Measurements from ENCODE around the gene CYP8B1.

CYP8B1 gene

GRCh38 chr3:42875325-42876151, at the start of gene CYP8B1:
Gene CYP8B1 (minus strand): TSS chr3:42875879. CDS start chr3:42875816, 63 bp downstream.
- intact Hi-C loops (cut with DNase I) = no loop called here
- no peak for DNase-seq

DNA sequence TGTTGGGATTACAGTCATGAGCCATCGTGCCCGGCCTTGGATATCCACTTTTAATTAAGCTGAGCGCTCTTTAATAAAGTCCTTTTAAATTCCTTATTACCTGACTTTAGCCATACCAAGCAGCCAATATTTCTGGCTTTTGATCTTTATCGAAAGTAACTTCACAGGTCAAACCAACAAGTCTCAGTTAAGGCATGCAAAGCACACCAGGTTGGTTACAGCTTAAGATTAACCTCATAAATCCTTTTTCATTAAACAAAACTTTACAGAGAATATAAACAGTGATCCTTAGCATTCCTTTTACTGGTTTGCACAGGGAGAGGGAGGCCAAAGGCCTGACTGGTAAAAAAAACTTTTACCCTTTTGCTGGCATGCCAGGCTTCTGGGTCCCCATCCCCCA, 47.9 kb upstream of the CYP8B1 start:
- intact Hi-C loops (cut with DNase I) = no loop called here
- DNase-seq = no peak

GRCh38 chr3:42914771-42915515, 39.3 kb upstream of the CYP8B1 start:
- DNase-seq = no peak
- intact Hi-C loops (cut with DNase I) = no loop called here

DNA sequence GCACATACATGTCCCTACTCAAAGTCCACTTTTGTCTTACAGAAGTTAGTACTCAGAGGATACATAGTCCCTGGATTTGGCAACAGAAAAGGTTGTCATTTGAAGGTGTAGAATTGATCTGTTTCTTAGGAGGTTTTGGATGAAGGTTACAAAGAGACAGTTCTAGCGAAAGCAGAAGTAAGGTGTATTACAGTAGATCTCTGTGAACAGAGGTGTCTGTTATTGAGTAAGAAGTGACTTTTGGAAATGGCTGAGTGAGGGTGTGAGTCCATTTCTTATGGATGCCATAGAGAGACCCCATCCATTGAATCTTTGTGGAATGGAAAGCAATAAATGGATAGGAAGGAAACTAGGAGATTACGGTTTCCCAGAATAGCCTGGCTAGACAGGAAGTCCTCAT, 35.9 kb upstream of the CYP8B1 start:
- DNase-seq = no peak
- intact Hi-C loops (cut with DNase I) = no loop called here

DNA sequence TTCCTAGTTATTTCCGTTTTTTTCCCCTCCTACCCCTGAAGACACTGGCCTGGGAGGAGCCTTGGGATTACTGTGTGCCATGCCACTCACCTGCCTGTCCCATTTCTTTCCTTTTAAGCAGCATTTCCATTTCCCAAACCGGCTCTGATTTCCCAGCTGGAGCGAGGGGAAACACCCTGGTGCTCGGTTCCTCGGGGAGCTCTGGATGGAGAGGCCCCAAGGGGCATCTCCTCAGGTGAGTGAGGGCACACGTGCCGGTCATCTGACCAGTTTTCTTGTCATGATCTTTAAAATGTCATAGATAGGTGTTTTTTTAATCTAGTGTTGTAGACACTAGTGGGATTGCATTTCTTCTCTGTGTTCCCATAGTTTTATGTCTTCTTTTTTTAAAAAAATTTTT, 33.0 kb upstream of the CYP8B1 start:
- no peak for DNase-seq
- intact Hi-C loops (cut with DNase I) = no loop called here

- intact Hi-C loops (cut with DNase I) = no loop called here
- DNase-seq = no peak
These were observed 31.1 kb upstream of the CYP8B1 start for GRCh38 chr3:42906848-42907183.

DNA sequence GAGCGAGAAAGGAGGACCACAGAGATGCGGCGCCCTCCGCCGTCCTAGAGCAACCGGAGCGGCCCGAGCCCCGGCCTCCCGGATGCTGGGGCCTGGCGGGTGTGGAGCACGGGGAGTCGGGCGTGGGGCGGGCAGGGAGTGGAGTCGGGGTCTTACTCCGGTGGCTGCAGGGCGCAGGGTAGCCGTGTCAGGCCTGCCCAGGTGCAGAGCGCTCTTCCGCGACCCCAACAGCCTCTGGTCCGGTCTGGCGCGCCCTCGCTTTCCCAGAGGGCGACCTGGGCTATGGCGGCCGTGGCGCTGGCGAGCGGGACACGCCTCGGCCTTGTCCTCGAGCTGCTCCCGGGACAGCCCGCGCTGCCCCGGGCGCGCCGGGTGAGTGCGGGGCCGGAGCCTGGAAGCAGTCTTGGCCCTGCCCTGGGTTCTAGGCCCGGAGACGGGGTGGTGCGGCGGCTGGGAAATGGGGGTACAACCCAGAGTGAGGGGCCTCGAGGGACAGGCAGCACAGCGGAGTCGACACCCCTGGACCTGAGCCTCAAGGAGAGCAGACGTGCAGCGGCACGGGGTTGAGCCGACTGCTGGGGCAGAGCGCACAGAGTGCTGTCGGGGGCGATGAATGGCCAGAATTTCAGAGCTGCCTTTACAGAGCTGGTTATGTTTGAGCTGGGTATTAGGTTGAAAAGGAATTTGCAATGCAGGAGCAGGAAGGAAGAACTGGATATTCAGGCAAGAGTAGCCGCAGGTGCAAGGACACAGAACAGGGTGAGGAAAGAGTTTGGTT, 30.6 kb upstream of the CYP8B1 start, which contains the start of gene ZNF662:
ZNF662 (plus strand) TSS at position 73 of the 778 bp plus-strand sequence. CDS start 1,973 bp downstream, outside the sequence.
- intact Hi-C loops (cut with DNase I) = no loop called here
- peak in 41 of 42 donors; percentile 21 to 80 (median 63) for DNase-seq

GRCh38 chr3:42905740-42906069, 30.0 kb upstream of the CYP8B1 start:
- intact Hi-C loops (cut with DNase I) = no loop called here
- DNase-seq = no peak

DNA sequence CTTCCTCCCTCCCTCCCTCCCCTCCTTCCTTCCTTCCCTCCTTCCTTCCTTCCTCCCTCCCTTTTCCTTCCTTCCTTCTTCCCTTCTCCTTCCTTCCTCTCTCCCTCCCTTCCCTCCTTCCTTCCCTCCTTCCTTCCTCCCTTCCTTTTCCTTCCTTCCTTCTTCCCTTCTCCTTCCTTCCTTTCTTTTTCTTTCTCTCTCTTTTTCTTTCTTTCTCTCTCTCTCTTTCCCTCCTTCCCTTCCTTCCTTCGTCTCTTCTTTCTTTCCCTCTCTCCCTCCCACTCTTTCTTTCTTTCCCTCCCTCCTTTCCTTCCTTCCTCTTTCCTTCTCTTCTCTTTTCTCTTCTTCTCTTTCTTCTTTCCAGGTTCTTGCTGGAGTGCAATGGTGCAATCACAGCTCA, 28.4 kb upstream of the CYP8B1 start:
- intact Hi-C loops (cut with DNase I) = no loop called here
- DNase-seq = no peak

DNA sequence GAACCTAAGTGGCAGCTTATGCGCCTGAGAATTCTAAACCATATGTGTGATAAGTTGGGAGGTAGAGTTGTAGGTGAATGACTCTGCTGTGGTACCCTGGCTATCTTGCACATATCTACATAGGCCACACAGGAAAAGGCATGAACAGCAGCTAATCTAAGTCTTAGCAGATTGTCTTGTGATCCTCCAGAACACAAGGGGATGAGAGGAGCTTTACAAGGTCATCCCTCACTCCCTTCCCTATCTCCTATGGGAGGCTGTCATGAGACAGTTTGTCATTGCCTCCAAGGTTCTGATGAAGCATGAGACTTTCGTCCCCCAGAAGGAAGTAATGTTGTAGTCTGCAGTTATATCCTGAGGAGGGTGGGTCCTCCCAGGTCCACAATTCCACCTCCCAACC, 26.6 kb upstream of the CYP8B1 start:
- no peak for DNase-seq
- intact Hi-C loops (cut with DNase I) = no loop called here

DNA sequence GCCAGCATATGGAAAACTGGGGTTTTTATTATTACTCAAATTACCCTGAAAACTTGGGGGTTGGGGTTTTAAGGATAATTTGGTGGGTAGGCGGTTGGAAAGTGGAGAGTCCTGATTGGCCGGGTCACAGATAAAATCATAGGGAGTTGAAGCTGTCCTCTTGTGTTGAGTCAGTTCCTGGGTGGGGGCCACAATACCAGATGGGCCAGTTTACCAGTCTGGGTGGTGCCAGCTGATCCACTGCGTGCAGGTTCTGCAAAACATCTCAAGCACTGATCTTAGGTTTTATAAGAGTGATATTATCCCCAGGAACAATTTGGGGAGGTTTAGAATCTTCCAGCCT, 25.4 kb upstream of the CYP8B1 start:
- intact Hi-C loops (cut with DNase I) = no loop called here
- no peak for DNase-seq

GRCh38 chr3:42900226-42901072, 24.8 kb upstream of the CYP8B1 start:
- intact Hi-C loops (cut with DNase I) = no loop called here
- peak in 20 of 42 donors; percentile 5 to 75 (median 27) for DNase-seq

GRCh38 chr3:42898896-42899675, 23.4 kb upstream of the CYP8B1 start:
- DNase-seq = peak in 3 of 42 donors; percentile 19 to 27 (median 20)
- intact Hi-C loops (cut with DNase I) = no loop called here

DNA sequence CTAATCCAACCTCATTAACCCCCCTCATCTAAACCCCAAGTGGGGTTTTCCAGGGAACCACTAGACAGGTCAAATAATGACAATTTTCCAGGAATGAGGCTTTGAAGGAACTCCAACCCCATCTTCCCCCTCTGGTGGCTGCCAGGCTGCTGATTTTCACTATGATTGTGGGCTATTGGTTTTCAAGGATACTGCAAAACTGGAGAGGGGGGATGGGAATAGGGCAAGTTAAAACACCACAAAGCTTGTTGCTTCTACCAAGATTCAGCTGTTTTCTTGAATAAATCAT, 19.8 kb upstream of the CYP8B1 start:
- no peak for DNase-seq
- intact Hi-C loops (cut with DNase I) = no loop called here

DNA sequence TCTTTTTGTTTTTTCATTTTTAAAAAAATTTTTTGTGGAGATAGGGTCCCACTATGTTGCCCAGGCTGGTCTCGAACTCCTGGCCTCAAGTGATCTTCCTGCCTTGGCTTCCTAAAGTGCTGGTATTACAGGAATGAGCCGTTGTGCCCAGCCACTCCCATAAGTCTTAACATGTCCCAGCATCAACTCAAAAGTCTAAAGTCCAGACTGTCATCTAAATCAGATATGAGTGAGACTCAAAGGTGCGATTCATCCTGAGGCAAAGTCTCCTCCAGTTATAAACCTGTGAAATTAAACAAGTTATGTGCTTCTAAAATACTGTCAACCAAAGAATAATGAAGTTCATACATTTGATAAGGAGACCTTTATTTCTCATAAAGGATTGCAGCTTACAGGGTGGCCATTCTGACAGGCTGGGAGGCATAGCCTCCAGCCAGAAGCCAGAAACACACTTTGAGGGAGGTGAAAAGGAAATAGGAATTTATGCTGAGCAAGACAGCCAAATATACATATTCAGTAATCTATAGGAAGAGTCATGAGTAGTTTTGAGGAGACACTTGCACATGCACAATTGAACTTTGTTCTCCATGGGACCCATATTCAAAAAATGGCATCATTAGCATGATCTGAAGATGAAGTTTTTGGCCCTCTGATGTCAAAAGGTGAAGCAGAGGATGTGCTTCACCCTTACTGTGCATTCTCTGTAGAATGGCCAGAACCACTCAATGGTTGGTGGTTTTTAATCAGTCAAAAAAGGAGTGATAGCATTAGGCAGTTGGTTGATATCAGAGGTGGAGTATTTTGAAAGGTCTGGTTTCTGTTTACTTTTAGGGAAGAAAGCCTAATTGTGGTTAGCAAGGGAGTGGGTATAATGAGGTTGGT, 19.3 kb upstream of the CYP8B1 start:
- intact Hi-C loops (cut with DNase I) = no loop called here
- no peak for DNase-seq

GRCh38 chr3:42892807-42893206, 17.1 kb upstream of the CYP8B1 start:
- intact Hi-C loops (cut with DNase I) = no loop called here
- DNase-seq = no peak

GRCh38 chr3:42892169-42892568, 16.5 kb upstream of the CYP8B1 start:
- DNase-seq = no peak
- intact Hi-C loops (cut with DNase I) = no loop called here

DNA sequence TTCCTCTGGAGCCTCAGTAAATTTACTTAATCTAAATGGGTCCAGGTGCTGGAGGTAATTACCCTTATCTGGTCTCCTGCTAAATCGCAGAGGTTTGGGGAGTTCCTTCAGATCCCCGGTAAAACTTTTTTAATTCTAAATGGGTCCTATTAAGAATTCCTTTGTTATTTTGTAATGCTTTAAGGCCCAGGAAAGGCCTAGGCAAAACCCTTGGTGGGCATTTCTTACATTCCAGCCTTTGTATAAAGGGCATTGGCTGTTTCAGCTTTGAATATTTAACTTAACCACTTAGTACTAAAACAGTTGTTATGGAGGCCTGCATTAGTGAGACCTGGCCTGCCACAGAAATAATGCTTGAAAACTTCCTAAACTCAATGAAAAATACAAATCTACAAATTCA, 15.4 kb upstream of the CYP8B1 start:
- intact Hi-C loops (cut with DNase I) = no loop called here
- DNase-seq = no peak

All from head of caudate nucleus (tissue), 42 donors.